Body of pancreas (tissue), 4 donors: Measurements from ENCODE around the gene AQR.

Source experiments
- CTCF ChIP-seq, 7 experiments: fragments of 450-650 bp in 4 of 7; fragments of 200-600 bp in 3 of 7; sonication (generic) in 3 of 7; IDR thresholded peaks; one replicate each; pipeline ENCODE4 v1.5.1; 2016 to 2019; ENCODE audit warnings: antibody characterized with exemption in 7 of 7
- POLR2A ChIP-seq, 3 donors: fragments of 450-650 bp; IDR thresholded peaks; one replicate each; pipeline ENCODE4 v1.6.1; 2016; ENCODE audit warnings: antibody characterized with exemption in 3 of 3, mild to moderate bottlenecking in 2 of 3

GRCh38 chr15:34892963-34893591 lies 76.5 kb downstream of the AQR start:
- TF ChIP-seq CTCF (IDR thresholded peaks at IDR 0.05), result no peak
- TF ChIP-seq POLR2A (IDR thresholded peaks at IDR 0.05), result no peak
